ENCODE results near the gene TBC1D1. TPM values are rescaled to one million over a fixed set of nuclear protein-coding genes. Genes with fewer than 3 reads are reported as not detected.

Gene TBC1D1
- total RNA-seq, 1 donor from 2014 or later, result 113 TPM

- TF ChIP-seq CTCF (conservative IDR thresholded peaks at IDR 0.05), result no peak
- peaks cover 7% of the 10 kb centered on the region for H3K4me1 Mint-ChIP-seq
- H3K27ac Mint-ChIP-seq (ENCODE audit: unreplicated experiment), result no peak overlapping the region
- H3K9me3 Mint-ChIP-seq, result no peaks in the 10 kb centered on the region
- no peak overlapping the region for H3K4me3 Mint-ChIP-seq
- no peak for DNase-seq (ENCODE audit: low read depth, low spot score)
- H3K27me3 Mint-ChIP-seq (ENCODE audit: low read depth), result no peaks in the 10 kb centered on the region
- peaks cover 14% of the 10 kb centered on the region for H3K36me3 Mint-ChIP-seq (ENCODE audit: low read depth)
Observed at GRCh38 chr4:38037612-38038011, 146.7 kb downstream of the TBC1D1 start.

- no peaks in the 10 kb centered on the region for H3K9me3 Mint-ChIP-seq
- no peak for TF ChIP-seq CTCF (conservative IDR thresholded peaks at IDR 0.05)
- no peaks in the 10 kb centered on the region for H3K27me3 Mint-ChIP-seq (ENCODE audit: low read depth)
- H3K27ac Mint-ChIP-seq (ENCODE audit: unreplicated experiment), result no peak overlapping the region
- no peak overlapping the region for H3K4me3 Mint-ChIP-seq
- no peak for DNase-seq (ENCODE audit: low read depth, low spot score)
- peaks cover 7% of the 10 kb centered on the region for H3K4me1 Mint-ChIP-seq
- peaks cover 6% of the 10 kb centered on the region for H3K36me3 Mint-ChIP-seq (ENCODE audit: low read depth)
Observed at GRCh38 chr4:38040619-38041018, 149.7 kb downstream of the TBC1D1 start.

GRCh38 chr4:38044060-38044459, 153.2 kb downstream of the TBC1D1 start:
- no peak overlapping the region for H3K4me3 Mint-ChIP-seq
- DNase-seq (ENCODE audit: low read depth, low spot score), result no peak
- H3K4me1 Mint-ChIP-seq, result peaks cover 4% of the 10 kb centered on the region
- H3K27me3 Mint-ChIP-seq (ENCODE audit: low read depth), result no peaks in the 10 kb centered on the region
- peaks cover 11% of the 10 kb centered on the region for H3K36me3 Mint-ChIP-seq (ENCODE audit: low read depth)
- no peak for TF ChIP-seq CTCF (conservative IDR thresholded peaks at IDR 0.05)
- H3K9me3 Mint-ChIP-seq, result no peaks in the 10 kb centered on the region
- H3K27ac Mint-ChIP-seq (ENCODE audit: unreplicated experiment), result no peak overlapping the region

GRCh38 chr4:38045289-38045988, 154.6 kb downstream of the TBC1D1 start:
- TF ChIP-seq CTCF (conservative IDR thresholded peaks at IDR 0.05), result no peak
- no peak for DNase-seq (ENCODE audit: low read depth, low spot score)
- Mint-ChIP-seq H3K36me3 (ENCODE audit: low read depth) (peaks cover 7% of the 10 kb centered on the region), H3K9me3 (no peaks in the 10 kb centered on the region), H3K27me3 (ENCODE audit: low read depth) (no peaks in the 10 kb centered on the region), H3K4me3 (no peak overlapping the region), H3K4me1 (peaks cover 4% of the 10 kb centered on the region), H3K27ac (ENCODE audit: unreplicated experiment) (no peak overlapping the region)

- Mint-ChIP-seq H3K36me3 (ENCODE audit: low read depth) (peaks cover 7% of the 10 kb centered on the region), H3K4me1 (peaks cover 9% of the 10 kb centered on the region), H3K27ac (ENCODE audit: unreplicated experiment) (peak overlapping the region; percentile 44), H3K4me3 (no peak overlapping the region), H3K27me3 (ENCODE audit: low read depth) (no peaks in the 10 kb centered on the region), H3K9me3 (no peaks in the 10 kb centered on the region)
- no peak for DNase-seq (ENCODE audit: low read depth, low spot score)
- TF ChIP-seq CTCF (conservative IDR thresholded peaks at IDR 0.05), result no peak
Observed at GRCh38 chr4:38046727-38047489, 156.0 kb downstream of the TBC1D1 start.
